Activated naive CD4-positive, alpha-beta T cell treated with anti-CD3 and anti-CD28 coated beads, Interleukin-2, amount 10 ng/mL, durations not matched to agents 7 days and 5 days (primary cell): ENCODE data around the gene AAK1.
A peak's percentile ranks its signal among the peaks of the same experiment; 100 is the strongest.

Source experiments
- CTCF ChIA-PET: fragments of 350-600 bp; sonication (Branson Sonifier 250); formaldehyde crosslinking; loops from one replicate; lab custom pipeline; 2021; ENCODE audit warnings: antibody characterized with exemption; lab: Charles Lee
- DNase-seq: peaks from one replicate; pipeline ENCODE4 v3.0.0-alpha.2; 2020
- H3K27ac Mint-ChIP-seq: one replicate; pipeline ENCODE4 v1.8.0; 2021; ENCODE audit warnings: mild to moderate bottlenecking, moderate library complexity, mixed read lengths
- H3K27me3 Mint-ChIP-seq: one replicate; pipeline ENCODE4 v1.8.0; 2021; ENCODE audit warnings: mild to moderate bottlenecking, mixed read lengths
- H3K36me3 Mint-ChIP-seq: one replicate; pipeline ENCODE4 v1.8.0; 2021; ENCODE audit warnings: mixed read lengths
- H3K4me1 Mint-ChIP-seq: one replicate; pipeline ENCODE4 v1.8.0; 2021; ENCODE audit warnings: mixed read lengths
- H3K4me3 Mint-ChIP-seq: one replicate; pipeline ENCODE4 v1.8.0; 2021; ENCODE audit warnings: mild to moderate bottlenecking, moderate library complexity, mixed read lengths
- H3K9me3 Mint-ChIP-seq: one replicate; pipeline ENCODE4 v1.8.0; 2021; ENCODE audit warnings: mixed read lengths

Gene AAK1

DNA sequence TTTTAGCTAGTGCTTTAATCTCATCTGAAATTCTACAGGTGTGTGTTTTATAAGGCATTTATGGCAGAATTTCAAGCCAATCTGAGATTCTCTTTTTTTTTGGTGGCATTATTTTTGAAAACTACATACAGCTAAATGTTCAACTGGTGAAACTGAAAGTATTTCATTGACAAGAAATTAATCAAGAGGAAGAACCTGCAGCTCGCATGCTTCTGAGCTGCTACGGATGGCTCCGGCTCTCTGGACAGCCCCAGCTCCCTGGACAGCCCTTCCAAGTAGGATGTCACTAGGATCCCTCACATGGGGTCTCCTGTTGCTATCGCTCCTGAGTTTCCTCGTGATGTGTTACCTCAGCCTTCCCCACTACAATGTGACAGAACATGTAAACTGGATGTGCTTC is 46.4 kb downstream of the AAK1 start:
- Mint-ChIP-seq H3K4me3 (no peak overlapping the region), H3K4me1 (peaks cover 71% of the 10 kb centered on the region), H3K27ac (peak overlapping the region; percentile 69)

DNA sequence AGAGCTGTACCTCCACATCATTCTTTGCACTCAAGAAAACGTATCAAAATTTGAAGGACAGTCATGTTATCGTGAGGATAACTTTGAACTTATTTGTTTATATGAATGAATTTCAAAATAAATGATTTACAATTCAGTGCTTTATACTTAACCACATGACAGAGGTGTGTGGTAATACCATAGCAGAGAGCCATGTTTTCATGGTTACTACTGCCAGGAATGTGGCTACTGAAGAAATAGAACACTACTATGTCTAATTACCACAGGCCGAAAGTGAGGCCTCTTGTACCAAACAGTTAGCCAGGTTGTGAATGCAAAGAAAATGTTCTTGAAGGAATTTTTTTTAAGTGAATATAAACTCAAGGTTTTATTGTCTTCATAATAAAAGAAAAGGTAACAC is 49.2 kb downstream of the AAK1 start:
- DNase-seq: no peak
- Mint-ChIP-seq H3K27me3 (no peaks in the 10 kb centered on the region), H3K9me3 (no peaks in the 10 kb centered on the region), H3K27ac (no peak overlapping the region), H3K36me3 (peaks cover 46% of the 10 kb centered on the region), H3K4me1 (peaks cover 66% of the 10 kb centered on the region), H3K4me3 (no peak overlapping the region)
- CTCF ChIA-PET: interaction anchor here (0.9 kb wide), 1 partner anchor 28 kb away, joined by 3 read pairs; no protein-coding TSS in a partner anchor

More for the DNA sequence above, 46.4 kb downstream of the AAK1 start:
- Mint-ChIP-seq H3K36me3 (peaks cover 61% of the 10 kb centered on the region), H3K9me3 (no peaks in the 10 kb centered on the region), H3K27me3 (no peaks in the 10 kb centered on the region)
- CTCF ChIA-PET: interaction anchor here (1.1 to 2.5 kb wide), 5 partner anchors 14 to 87 kb away, joined by 3 to 9 read pairs (median 3); no protein-coding TSS in a partner anchor
- peak; percentile 24 for DNase-seq

DNA sequence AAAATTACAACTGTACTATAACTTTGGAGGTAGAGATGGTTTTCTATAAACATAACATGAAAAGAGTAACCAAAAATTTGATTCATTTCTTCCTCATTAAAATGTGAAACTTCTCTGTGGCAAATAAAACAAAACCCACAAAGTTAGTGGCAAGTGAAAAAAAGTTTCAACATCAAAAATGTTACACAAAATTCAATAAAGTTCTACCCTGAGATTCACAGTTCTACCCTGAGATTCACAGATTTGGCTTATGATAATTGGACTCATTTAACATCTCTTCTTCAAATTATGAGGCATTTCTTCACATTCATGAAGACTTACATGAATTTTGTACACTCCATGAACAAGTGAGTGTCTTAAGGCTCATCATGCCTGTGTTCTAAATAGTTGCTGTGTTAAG is 51.0 kb downstream of the AAK1 start:
- Mint-ChIP-seq H3K9me3 (no peaks in the 10 kb centered on the region), H3K4me3 (no peak overlapping the region), H3K27me3 (no peaks in the 10 kb centered on the region), H3K27ac (peak overlapping the region; percentile 19), H3K4me1 (peaks cover 66% of the 10 kb centered on the region), H3K36me3 (peaks cover 46% of the 10 kb centered on the region)
- CTCF ChIA-PET: no interaction called here
- DNase-seq: no peak

DNA sequence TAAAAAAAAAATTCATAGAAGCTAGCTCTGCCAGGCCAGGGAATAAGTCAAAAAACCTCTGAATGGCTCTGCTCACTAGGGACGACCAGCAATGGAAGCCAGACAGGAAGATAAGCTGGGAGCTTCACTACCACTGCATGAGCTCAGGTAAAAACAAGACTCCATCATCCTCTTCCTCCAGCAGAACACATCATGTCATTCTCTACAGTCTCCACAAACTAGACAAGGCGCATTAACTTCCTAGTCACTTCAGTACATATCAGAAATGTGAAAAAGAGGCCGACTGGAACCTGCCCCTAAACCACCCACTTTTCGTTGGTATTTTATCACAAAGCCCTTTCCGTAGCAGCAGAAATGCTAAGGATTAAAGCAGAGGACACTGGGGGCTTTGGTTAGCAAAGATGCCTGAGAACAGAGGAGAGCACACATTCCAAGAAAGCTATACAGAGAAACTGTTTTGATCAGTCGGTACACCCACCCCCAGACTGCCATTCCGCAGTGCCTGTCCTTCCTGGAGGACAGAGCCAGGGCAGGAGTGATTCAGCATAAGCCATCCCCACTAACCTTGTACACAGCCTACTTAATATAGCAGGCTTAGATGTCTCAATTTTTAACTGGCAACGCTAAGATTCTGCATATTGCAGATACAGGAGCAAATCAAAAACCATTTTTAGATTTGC is 53.4 kb downstream of the AAK1 start:
- Mint-ChIP-seq H3K36me3 (peaks cover 34% of the 10 kb centered on the region), H3K27me3 (no peaks in the 10 kb centered on the region), H3K27ac (no peak overlapping the region), H3K4me3 (no peak overlapping the region), H3K9me3 (no peaks in the 10 kb centered on the region), H3K4me1 (peaks cover 65% of the 10 kb centered on the region)
- CTCF ChIA-PET: interaction anchor here (1.1 to 2.1 kb wide), 2 partner anchors 25 to 135 kb away, joined by 7 to 11 read pairs; no protein-coding TSS in a partner anchor
- no peak for DNase-seq

DNA sequence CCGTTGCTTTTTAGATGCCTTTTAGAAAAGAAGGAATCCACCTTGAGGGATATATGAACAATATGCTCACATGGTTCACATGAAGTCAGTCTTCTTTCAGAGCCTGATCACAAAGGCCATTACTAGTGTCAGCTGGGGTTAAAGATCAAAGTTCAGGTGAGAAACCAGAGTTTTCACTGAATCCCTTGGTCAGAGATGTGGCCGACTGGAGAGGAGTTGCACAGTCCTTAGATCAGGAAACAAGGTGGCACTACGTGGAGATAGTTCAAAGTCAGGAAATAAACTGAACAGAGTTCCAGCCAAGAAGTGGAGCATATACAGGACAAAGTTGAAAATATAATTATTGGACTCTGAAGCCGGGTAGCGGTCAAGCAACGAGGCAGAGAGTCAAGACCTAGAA is 54.6 kb downstream of the AAK1 start:
- H3K27ac Mint-ChIP-seq: no peak overlapping the region
- H3K4me3 Mint-ChIP-seq: no peak overlapping the region
- no peaks in the 10 kb centered on the region for H3K27me3 Mint-ChIP-seq
- no peak for DNase-seq
- CTCF ChIA-PET: interaction anchor here (0.9 to 1.1 kb wide), 3 partner anchors 15 to 136 kb away, joined by 3 to 9 read pairs (median 7); no protein-coding TSS in a partner anchor
- peaks cover 73% of the 10 kb centered on the region for H3K4me1 Mint-ChIP-seq
- no peaks in the 10 kb centered on the region for H3K9me3 Mint-ChIP-seq
- H3K36me3 Mint-ChIP-seq: peaks cover 32% of the 10 kb centered on the region

DNA sequence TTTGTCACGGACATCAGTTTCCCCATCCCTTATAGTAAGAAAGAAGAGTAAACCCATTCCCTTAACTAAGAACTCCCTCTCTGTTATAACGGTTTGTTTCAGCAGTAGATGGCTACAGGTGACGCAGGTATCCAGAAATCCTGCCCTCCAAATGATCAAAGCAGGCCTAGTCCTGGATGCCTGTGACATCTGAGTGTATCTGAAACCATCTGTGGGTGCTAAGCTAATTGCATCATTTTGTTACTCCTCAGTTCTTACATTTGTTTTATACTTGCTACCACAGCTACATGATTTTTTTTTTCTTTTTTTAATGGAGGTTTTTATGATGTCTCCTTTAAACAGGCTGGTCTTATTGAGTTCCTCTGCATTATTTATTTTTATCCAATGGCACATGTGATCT is 55.1 kb downstream of the AAK1 start:
- Mint-ChIP-seq H3K9me3 (no peaks in the 10 kb centered on the region), H3K4me3 (no peak overlapping the region), H3K27me3 (no peaks in the 10 kb centered on the region), H3K27ac (no peak overlapping the region), H3K4me1 (peaks cover 75% of the 10 kb centered on the region), H3K36me3 (peaks cover 29% of the 10 kb centered on the region)
- no peak for DNase-seq
- CTCF ChIA-PET: interaction anchor here (0.9 to 1.4 kb wide), 3 partner anchors 14 to 126 kb away, joined by 3 to 9 read pairs (median 3); no protein-coding TSS in a partner anchor

DNA sequence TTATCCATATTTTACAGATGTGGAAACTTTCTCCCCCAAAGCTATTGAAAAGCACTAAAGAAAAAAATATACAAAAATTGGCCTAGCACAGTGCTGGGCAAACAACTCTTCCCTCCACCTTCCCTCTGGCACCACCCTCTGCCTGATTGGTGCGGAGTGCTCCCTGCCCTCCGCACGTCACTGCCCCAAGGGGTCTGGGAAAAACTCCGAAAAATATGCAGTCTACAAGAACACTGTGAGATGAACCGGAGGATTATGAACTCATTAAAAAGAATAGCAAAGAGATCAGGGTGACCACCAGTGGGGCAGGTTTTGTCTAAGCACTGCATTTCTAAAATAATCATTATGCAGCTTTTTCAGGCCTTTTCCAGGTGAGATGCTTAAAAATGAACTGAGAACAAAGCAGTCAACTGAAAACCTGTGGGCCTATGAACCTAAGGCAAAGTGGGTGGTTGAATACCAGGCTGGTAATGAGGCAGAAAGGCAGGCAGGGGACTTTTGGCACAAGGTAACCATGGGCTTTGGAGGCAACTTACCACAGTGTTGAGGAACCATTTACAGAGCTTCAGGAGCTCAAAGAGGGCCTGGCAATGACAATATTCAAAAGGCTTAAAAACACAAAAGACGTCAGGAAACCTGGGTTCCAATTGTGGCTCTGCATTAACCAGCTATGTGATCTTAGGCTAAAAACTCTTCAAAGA is 57.5 kb downstream of the AAK1 start:
- Mint-ChIP-seq H3K4me3 (no peak overlapping the region), H3K27ac (no peak overlapping the region), H3K9me3 (no peaks in the 10 kb centered on the region), H3K27me3 (no peaks in the 10 kb centered on the region), H3K36me3 (peaks cover 28% of the 10 kb centered on the region), H3K4me1 (peaks cover 80% of the 10 kb centered on the region)
- CTCF ChIA-PET: interaction anchor here (0.6 to 10.3 kb wide), 3 partner anchors 20 to 235 kb away, joined by 3 to 92 read pairs (median 14); no protein-coding TSS in a partner anchor
- no peak for DNase-seq

DNA sequence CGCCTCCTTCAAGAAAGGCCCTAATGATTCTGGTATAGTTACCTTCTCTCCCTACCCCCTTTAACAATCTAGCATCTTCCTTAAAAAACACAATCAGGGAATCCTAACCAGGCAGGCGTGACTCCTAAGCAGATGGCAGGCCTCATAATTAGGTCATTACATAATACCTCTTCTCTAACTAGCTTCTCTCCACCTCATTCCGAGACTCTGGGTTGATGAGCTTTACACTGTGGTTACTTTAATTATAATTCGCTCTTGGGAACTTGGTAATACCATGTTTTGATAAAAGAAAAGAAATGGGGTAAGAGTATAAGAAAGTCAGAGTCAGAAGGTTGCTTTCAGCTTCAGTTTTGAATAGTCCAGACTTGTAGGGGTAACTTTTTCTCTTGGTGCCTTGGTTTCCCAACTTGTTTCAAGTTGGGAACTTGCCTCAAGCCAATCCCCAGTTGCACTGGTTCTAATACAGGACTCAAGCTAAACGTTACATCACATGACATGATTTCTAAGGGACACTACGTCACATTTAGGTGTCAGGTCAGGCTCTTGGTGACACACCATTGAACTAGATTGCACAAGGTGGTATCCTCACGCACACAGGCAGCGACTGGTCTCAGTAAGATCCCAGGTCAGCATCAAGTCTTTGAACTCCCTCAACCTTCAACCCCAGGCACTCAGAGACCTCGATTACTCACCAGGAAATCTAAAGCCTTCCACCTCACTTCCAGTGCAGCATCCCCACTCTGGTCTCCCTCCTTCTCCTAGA is 59.2 kb downstream of the AAK1 start:
- no peak overlapping the region for H3K4me3 Mint-ChIP-seq
- H3K36me3 Mint-ChIP-seq: peaks cover 27% of the 10 kb centered on the region
- DNase-seq: no peak
- no peaks in the 10 kb centered on the region for H3K9me3 Mint-ChIP-seq
- H3K27me3 Mint-ChIP-seq: no peaks in the 10 kb centered on the region
- H3K27ac Mint-ChIP-seq: no peak overlapping the region
- peaks cover 77% of the 10 kb centered on the region for H3K4me1 Mint-ChIP-seq
- CTCF ChIA-PET: interaction anchor here (0.6 to 10.3 kb wide), 6 partner anchors 8 to 140 kb away, joined by 3 to 92 read pairs (median 3); no protein-coding TSS in a partner anchor

DNA sequence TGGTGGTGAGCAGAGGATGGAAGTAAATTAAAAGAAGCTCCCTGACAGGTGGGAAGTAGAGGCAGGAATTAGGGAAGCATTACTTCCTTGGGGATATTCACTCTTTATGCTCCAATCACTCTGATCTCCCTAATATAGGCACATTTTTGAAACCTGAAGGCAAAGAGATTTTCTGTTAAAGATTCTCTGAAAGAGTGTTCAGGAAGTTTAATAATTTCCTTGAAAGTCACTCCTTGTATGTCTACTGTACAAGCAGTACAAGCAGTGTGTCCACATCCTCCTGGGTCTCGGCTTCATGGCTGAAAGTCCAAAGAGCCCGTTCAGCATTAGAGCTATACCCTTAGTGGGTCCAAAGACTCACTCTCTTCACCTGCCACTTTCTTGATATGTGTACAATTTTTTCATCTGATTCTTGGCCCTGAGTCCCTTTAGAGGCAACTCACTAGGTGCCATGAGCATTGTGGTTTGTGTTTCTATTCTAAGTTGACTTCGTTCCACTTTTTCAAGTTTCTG is 60.2 kb downstream of the AAK1 start:
- H3K4me3 Mint-ChIP-seq: no peak overlapping the region
- no peak overlapping the region for H3K27ac Mint-ChIP-seq

DNA sequence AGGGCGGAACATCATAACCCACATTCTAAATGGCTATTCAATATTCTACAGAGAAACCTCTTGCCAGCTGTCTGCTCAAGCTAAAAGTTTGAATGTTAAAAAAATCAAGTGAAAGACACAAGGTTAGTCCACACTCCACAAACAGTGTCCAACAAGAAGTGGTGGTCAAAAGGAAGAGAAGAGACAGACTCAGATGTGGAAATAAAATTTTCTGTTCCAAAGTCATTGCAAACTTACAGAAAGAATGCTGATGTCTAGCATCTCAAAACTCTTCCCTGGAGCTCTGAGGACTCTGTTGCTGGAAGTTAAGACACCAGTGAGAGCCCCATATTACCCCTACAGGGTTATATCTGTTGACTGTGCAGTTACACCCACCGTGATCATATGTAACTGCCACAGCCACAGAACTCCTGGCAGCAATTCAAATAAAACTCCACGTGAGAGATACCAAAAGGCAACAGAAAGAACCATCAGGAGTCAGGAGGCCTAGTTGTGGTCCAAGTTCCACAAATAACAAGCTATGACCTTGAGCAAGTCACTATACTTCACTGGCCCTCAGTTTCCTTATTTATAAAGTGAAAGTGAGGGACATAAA is 60.9 kb downstream of the AAK1 start:
- H3K36me3 Mint-ChIP-seq: peaks cover 26% of the 10 kb centered on the region
- CTCF ChIA-PET: interaction anchor here (1.0 to 10.3 kb wide), 5 partner anchors 15 to 142 kb away, joined by 3 to 92 read pairs (median 3); no protein-coding TSS in a partner anchor
- no peak for DNase-seq
- peaks cover 73% of the 10 kb centered on the region for H3K4me1 Mint-ChIP-seq
- H3K4me3 Mint-ChIP-seq: no peak overlapping the region
- H3K9me3 Mint-ChIP-seq: no peaks in the 10 kb centered on the region
- no peaks in the 10 kb centered on the region for H3K27me3 Mint-ChIP-seq
- H3K27ac Mint-ChIP-seq: peak overlapping the region; percentile 53

More for the DNA sequence above, 60.2 kb downstream of the AAK1 start:
- peaks cover 73% of the 10 kb centered on the region for H3K4me1 Mint-ChIP-seq
- H3K9me3 Mint-ChIP-seq: no peaks in the 10 kb centered on the region
- H3K27me3 Mint-ChIP-seq: no peaks in the 10 kb centered on the region
- CTCF ChIA-PET: interaction anchor here (0.6 to 10.3 kb wide), 6 partner anchors 14 to 141 kb away, joined by 3 to 92 read pairs (median 4); no protein-coding TSS in a partner anchor
- H3K36me3 Mint-ChIP-seq: peaks cover 24% of the 10 kb centered on the region
- no peak for DNase-seq

DNA sequence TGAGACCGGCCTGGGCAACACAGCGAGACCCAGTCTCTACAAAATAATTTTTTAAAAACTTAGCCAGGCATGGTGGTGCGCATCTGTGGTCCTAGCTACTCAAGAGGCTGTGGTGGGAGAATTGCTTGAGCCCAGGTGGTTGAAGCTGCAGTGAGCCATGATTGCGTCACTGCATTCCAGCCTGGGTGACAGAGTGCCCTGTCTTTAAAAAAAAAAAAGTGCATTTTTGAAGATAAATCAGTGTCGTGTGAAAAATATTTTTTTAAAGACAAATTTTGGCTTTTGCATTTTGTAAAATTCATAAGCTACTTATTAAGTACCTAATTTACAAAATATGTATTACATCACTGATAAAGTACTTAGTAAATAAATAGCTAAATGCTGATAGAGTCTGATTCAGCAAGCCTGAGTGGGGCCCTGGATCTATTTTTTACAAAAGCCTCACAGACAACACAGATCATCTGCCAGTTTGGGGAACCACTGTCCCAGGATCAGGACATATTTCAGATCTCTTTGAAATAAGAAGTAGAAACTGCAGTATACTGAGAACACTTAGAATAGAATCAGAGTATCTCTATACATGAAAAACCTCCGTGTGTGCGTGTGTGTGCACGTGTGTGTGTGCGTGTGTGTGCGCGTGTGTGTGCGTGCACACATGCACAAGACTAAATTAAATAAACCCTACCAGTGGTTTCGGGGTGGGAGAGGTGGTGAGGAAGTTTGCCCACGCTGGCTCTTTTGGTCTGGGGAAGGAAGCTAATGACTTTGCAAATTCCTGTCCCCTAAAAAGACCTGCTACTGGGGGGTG is 61.6 kb downstream of the AAK1 start:
- Mint-ChIP-seq H3K4me3 (no peak overlapping the region), H3K27me3 (no peaks in the 10 kb centered on the region), H3K27ac (peak overlapping the region; percentile 53), H3K9me3 (no peaks in the 10 kb centered on the region), H3K4me1 (peaks cover 75% of the 10 kb centered on the region), H3K36me3 (peaks cover 26% of the 10 kb centered on the region)
- CTCF ChIA-PET: interaction anchor here (1.0 to 10.3 kb wide), 4 partner anchors 15 to 143 kb away, joined by 3 to 92 read pairs (median 4); no protein-coding TSS in a partner anchor
- DNase-seq: peak; percentile 28

DNA sequence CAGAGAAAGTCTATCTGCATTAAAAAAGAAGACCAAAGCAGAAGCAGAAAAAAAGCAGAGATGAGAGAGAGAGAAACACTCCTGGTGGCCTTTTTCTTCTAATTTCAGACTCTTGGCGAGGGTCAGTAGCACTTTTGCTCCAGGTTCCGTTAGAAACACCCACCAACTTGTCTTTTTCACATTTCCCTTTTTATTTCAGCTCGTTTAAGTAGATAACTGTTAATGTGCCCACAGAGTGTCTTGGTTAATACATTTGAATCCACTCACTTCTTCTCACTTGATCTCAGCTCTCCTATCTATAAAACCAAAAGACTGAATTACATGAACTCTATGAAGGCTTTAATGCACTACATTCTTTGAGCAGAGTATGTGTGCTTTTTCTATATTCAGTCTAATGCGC is 63.1 kb downstream of the AAK1 start:
- no peak overlapping the region for H3K27ac Mint-ChIP-seq

More for the DNA sequence above, 63.1 kb downstream of the AAK1 start:
- no peaks in the 10 kb centered on the region for H3K9me3 Mint-ChIP-seq
- CTCF ChIA-PET: interaction anchor here (10.3 kb wide), 1 partner anchor 17 kb away, joined by 92 read pairs; no protein-coding TSS in a partner anchor
- H3K4me1 Mint-ChIP-seq: peaks cover 73% of the 10 kb centered on the region
- peaks cover 21% of the 10 kb centered on the region for H3K36me3 Mint-ChIP-seq
- DNase-seq: no peak
- no peaks in the 10 kb centered on the region for H3K27me3 Mint-ChIP-seq
- H3K4me3 Mint-ChIP-seq: no peak overlapping the region
